ENCODE data around the gene MYPN.

DNA sequence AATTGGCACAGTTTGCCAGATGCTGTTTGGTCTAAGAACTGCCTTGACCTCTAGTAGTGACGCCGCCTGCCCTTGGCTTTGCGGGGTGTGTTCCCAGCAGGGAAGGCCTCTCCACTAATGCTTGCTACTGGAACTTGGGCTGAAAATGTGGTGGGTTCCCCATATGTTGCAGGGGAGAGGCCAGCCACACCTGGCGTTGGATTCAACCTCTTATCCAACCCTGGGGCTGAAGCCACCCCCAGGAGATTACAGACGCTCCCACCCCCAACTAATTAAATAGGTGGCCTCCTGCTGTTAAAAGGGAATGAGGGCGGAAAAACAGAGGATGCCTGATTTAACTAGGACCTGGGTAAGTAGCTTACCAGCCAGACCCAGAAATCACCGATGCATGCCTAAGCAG is 141.9 kb downstream of the MYPN start:
- TF ChIP-seq, protein P1, sequence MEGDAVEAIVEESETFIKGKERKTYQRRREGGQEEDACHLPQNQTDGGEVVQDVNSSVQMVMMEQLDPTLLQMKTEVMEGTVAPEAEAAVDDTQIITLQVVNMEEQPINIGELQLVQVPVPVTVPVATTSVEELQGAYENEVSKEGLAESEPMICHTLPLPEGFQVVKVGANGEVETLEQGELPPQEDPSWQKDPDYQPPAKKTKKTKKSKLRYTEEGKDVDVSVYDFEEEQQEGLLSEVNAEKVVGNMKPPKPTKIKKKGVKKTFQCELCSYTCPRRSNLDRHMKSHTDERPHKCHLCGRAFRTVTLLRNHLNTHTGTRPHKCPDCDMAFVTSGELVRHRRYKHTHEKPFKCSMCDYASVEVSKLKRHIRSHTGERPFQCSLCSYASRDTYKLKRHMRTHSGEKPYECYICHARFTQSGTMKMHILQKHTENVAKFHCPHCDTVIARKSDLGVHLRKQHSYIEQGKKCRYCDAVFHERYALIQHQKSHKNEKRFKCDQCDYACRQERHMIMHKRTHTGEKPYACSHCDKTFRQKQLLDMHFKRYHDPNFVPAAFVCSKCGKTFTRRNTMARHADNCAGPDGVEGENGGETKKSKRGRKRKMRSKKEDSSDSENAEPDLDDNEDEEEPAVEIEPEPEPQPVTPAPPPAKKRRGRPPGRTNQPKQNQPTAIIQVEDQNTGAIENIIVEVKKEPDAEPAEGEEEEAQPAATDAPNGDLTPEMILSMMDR (IDR thresholded peaks at IDR 0.05) = no peak
- TF ChIP-seq ZFX (IDR thresholded peaks at IDR 0.05; ENCODE audit: borderline replicate concordance) = no peak

Data from 22Rv1 (cell line).